Lung (tissue), 10 donors: ENCODE data around the gene TMEM191C. TPM values are rescaled to one million over a fixed set of nuclear protein-coding genes. Genes with fewer than 3 reads are reported as not detected.
"Not testable (repeated sequence)": the region's sequence is repeated elsewhere in the genome, so short reads cannot be mapped to it uniquely, and the experiment has no call there.

ENCODE experiments used
- ATAC-seq: fragments of 200-7000 bp; cut with Tn5 transposase; one replicate; pipeline ENCODE4 v1.9.1; 2020; ENCODE audit warnings: moderate number of reproducible peaks; ENCODE audit not compliant: insufficient read depth, low FRiP score
- DNase-seq, 3 donors: peaks; one replicate each; pipeline ENCODE4 v3.0.0-alpha.2; 2013 to 2017
- H3K27ac ChIP-seq, 2 donors: one replicate each; pipeline ENCODE4 v1.5.1; 2013; ENCODE audit warnings: mild to moderate bottlenecking in 2 of 2, moderate library complexity in 2 of 2, control low read depth in 1 of 2, inconsistent platforms in 1 of 2, low read depth in 1 of 2, low read length in 1 of 2
- H3K27me3 ChIP-seq, 3 donors: one replicate each; pipeline ENCODE4 v1.5.1; 2013; ENCODE audit warnings: low read length in 2 of 3; ENCODE audit not compliant: control insufficient read depth in 3 of 3, insufficient read depth in 3 of 3
- H3K36me3 ChIP-seq, 4 donors: one replicate each; pipeline ENCODE4 v1.5.1; 2013; ENCODE audit warnings: low read length in 4 of 4, mild to moderate bottlenecking in 1 of 4, moderate library complexity in 1 of 4; ENCODE audit not compliant: control insufficient read depth in 4 of 4, insufficient read depth in 4 of 4
- H3K4me1 ChIP-seq, 5 donors: one replicate each; pipeline ENCODE4 v1.5.1; 2013; ENCODE audit warnings: low read length in 5 of 5, mild to moderate bottlenecking in 2 of 5, moderate library complexity in 1 of 5; ENCODE audit not compliant: control insufficient read depth in 5 of 5, insufficient read depth in 5 of 5
- H3K4me3 ChIP-seq: one replicate; pipeline ENCODE4 v1.5.1; 2013; ENCODE audit warnings: mild to moderate bottlenecking, control low read depth, moderate library complexity
- H3K9ac ChIP-seq, 2 donors: one replicate each; pipeline ENCODE4 v1.5.1; 2013; ENCODE audit warnings: low read length in 2 of 2, control low read depth in 1 of 2; ENCODE audit not compliant: insufficient read depth in 1 of 2
- H3K9me3 ChIP-seq, 4 donors: one replicate each; pipeline ENCODE4 v1.5.1; 2013; ENCODE audit warnings: low read length in 3 of 4, mild to moderate bottlenecking in 1 of 4, moderate library complexity in 1 of 4; ENCODE audit not compliant: control insufficient read depth in 4 of 4, insufficient read depth in 3 of 4
- WGBS, 2 donors: extraction: QIAGEN DNeasy Blood & Tissue Kit; methylation state at CpG; one replicate each; pipeline ENCODE4 v1.1.7; 2013; 5-methylcytosine and 5-hydroxymethylcytosine counted together
- polyA plus RNA-seq, 2 donors: library from polyadenylated mRNA; stranded (reverse); fragments of 200-250 nt; gene quantifications; one replicate each; pipeline ENCODE4 v1.2.1, GENCODE V29; 2013
- total RNA-seq, 2 donors: library from RNA; depleted of rRNA in 1 of 2; stranded (reverse); fragments of >200 nt in 1 of 2; gene quantifications; one replicate each; pipeline ENCODE4 v1.2.1, GENCODE V29; 2014 to 2021
- donor health status: Bipolar disorder and iron deficiency.
- donor health status: healthy.
- donor health status: DM: yes; HTN: yes; CAD: no.

TMEM191C gene
- total and polyA plus RNA-seq, 4 donors: 0.31 to 4.7 (median 2.0) TPM

- H3K4me3 ChIP-seq, H3K27me3 ChIP-seq, H3K9me3 ChIP-seq, H3K36me3 ChIP-seq, H3K4me1 ChIP-seq, H3K27ac ChIP-seq, DNase-seq, H3K9ac ChIP-seq: not testable (repeated sequence)
- peak; percentile 61 for ATAC-seq
- WGBS, 2 donors: no CpG with 5 or more reads among the region's 4 CpGs
Observed at GRCh38 chr22:21497984-21498383, 30.8 kb downstream of the TMEM191C start.

- H3K9me3 ChIP-seq, H3K4me1 ChIP-seq, ATAC-seq, DNase-seq, H3K36me3 ChIP-seq, H3K9ac ChIP-seq, H3K27ac ChIP-seq, H3K27me3 ChIP-seq, H3K4me3 ChIP-seq: not testable (repeated sequence)
- WGBS, 2 donors: no CpG with 5 or more reads among the region's 7 CpGs
Observed at GRCh38 chr22:21498489-21498888, 31.3 kb downstream of the TMEM191C start.

GRCh38 chr22:21499623-21500506, 32.7 kb downstream of the TMEM191C start:
- no CpG with 5 or more reads among the region's 16 CpGs for WGBS, 2 donors
- not testable (repeated sequence) for ATAC-seq

GRCh38 chr22:21510397-21510796, 43.2 kb downstream of the TMEM191C start:
- not testable (repeated sequence) for ATAC-seq, H3K27ac ChIP-seq, H3K9ac ChIP-seq, H3K4me3 ChIP-seq, H3K9me3 ChIP-seq, H3K4me1 ChIP-seq, H3K36me3 ChIP-seq, H3K27me3 ChIP-seq, DNase-seq
- WGBS, 2 donors: no CpG with 5 or more reads among the region's 9 CpGs

More at GRCh38 chr22:21499623-21500506, 32.7 kb downstream of the TMEM191C start:
- H3K27me3 ChIP-seq, H3K9ac ChIP-seq, H3K9me3 ChIP-seq, H3K27ac ChIP-seq, H3K4me3 ChIP-seq, H3K4me1 ChIP-seq, DNase-seq, H3K36me3 ChIP-seq: not testable (repeated sequence)

GRCh38 chr22:21512022-21512421, 44.8 kb downstream of the TMEM191C start:
- not testable (repeated sequence) for H3K4me3 ChIP-seq, H3K9me3 ChIP-seq, ATAC-seq, H3K36me3 ChIP-seq, DNase-seq, H3K9ac ChIP-seq, H3K27me3 ChIP-seq, H3K27ac ChIP-seq, H3K4me1 ChIP-seq
- 88 to 92% methylated on average over 3 to 5 of the region's 11 CpGs for WGBS, 2 donors

GRCh38 chr22:21514117-21514516, 46.9 kb downstream of the TMEM191C start:
- not testable (repeated sequence) for H3K27me3 ChIP-seq, H3K4me1 ChIP-seq, H3K4me3 ChIP-seq, DNase-seq, H3K36me3 ChIP-seq, H3K9me3 ChIP-seq, H3K9ac ChIP-seq, H3K27ac ChIP-seq
- peak; percentile 70 for ATAC-seq
- WGBS, 2 donors: 0% methylated on average over 1 of the region's 12 CpGs; no CpG with 5 or more reads in 1 of the 2 donors

- H3K4me3 ChIP-seq, H3K9me3 ChIP-seq, H3K9ac ChIP-seq, ATAC-seq, H3K27me3 ChIP-seq, H3K36me3 ChIP-seq, DNase-seq, H3K4me1 ChIP-seq, H3K27ac ChIP-seq: not testable (repeated sequence)
- no CpG with 5 or more reads among the region's 9 CpGs for WGBS, 2 donors
Observed at GRCh38 chr22:21515234-21515633, 48.0 kb downstream of the TMEM191C start.

- not testable (repeated sequence) for H3K4me3 ChIP-seq, H3K36me3 ChIP-seq, DNase-seq, H3K27me3 ChIP-seq, H3K4me1 ChIP-seq, H3K27ac ChIP-seq, ATAC-seq, H3K9ac ChIP-seq, H3K9me3 ChIP-seq
- WGBS, 2 donors: no CpG with 5 or more reads among the region's 22 CpGs
Observed at GRCh38 chr22:21516522-21516921, 49.3 kb downstream of the TMEM191C start.
